Hippocampal formation (tissue), 2 donors: ENCODE measurements around the gene ARFRP1.
"Not testable (repeated sequence)": the region's sequence is repeated elsewhere in the genome, so short reads cannot be mapped to it uniquely, and the experiment has no call there.

Experiments used
- DNase-seq, 2 donors: peaks; one replicate each; lab custom pipeline; 2025; lab: John Stamatoyannopoulos, UW

The ARFRP1 gene

DNA sequence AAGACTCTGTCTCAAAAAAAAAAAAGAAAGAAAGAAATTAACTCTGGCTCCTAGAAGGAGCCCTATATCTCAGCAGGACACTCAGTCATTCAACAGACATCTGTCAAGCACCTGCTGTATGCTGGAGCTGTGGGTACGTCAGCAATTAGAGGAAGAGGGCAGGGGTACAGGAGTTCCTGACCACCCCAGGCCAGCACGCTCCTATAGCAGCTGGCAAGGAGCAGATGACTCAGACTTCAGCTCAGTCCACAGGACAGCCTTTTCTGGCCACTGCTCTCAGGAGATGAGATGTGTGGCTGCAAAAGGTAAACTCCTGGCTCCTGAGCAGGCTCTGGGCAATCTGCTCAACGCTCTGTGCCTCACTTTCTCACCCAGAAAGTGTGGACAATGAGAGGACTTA lies 51.3 kb downstream of the ARFRP1 start:
- no peak for DNase-seq

DNA sequence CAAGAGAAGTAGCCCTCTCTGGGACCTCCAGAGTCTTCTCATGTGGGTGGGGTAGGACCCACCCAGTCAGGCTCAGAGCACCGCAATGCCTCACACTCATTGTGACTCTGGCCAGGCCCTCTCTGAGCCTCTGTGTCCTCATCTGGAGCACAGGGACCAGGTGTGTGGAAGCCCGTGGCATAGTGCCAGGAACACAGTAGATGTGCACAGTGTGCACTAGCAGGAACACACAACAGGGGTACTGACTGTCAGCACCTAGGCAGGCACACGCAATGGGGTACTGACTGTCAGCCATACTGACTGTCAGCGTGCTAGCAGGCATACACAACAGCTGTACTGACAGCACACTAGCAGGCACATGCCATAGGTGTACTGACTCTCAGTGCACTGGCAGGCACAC lies 52.5 kb downstream of the ARFRP1 start:
- no peak for DNase-seq

DNA sequence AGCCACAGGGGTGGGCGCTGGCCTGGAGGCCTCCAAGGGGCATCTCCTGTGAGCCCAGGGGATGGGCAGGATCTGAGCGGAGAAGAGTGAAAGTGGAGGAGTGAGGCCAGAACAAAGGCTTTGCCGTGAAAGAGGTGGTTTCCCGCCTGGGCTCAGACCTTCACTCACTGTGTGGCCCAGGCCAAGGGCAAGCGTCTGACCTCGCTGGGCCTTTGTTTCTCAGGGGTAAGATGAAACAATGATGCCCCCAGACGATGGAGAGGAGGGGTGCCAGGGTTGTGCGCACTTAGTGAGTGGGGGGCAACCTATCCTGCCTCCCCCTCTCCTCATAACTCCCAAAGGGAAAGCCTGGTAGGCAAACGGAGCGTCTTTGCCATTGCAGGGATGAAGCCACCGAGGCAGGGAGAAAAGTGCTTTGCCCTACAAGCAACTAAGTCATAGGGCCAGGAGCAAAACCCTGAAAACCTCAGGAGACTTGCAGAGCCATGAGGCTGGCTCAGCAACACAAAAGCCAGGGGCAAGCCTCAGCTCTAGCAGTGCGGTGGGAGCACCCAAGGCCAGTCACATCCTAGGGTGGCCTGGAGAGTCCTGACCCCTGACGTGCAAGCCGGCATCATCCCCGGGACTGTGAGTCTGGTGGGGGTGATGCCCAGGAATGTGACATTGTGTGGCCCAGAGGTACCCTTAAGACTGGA lies 53.7 kb downstream of the ARFRP1 start:
- DNase-seq, result no peak

DNA sequence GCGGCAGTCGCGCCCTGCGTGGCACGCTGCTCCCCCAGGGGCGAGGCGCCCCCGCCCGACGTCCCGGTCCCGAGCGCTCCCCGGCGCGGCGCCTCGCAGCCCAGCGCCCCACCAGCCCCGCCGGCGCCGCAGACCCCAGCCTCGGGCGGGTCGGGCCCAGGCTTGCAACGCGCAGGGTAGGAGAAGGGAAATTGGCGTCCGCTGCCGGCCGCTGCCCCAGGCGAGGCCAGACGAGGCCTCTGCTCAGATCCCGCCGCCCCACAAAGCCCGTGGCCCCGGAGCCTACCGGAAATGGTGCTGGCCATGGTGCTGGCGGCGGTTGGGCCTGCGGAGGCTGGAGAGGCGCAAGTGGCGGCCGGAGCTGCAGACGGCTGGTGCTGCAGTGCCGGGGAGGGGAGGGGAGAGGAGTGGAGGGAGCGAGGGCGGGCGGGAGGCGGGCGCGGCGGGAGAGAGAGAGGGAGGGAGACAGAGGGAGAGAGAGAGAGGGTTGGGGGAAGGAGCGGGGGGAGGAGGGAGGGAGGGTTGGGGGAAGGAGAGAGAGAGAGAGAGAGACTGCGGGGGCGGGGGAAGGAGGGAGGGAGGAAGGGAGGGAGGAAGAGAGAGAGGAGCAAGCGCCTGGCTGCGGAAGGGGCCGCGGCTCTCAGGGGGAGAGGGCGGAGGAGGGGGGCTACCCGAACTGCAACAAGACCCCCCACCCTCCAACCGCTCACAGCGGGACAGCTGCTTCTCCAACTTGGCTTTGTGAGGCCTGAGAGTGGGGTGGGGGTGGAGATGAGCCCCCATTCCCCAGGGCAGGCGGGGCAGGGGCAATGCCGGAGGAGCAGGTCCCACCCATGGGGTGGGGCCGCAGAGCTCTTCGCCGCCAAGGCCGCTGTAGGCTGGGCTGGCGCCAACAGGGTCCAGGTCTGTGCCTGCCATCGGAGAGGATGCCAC lies 54.5 kb downstream of the ARFRP1 start, which contains the start of gene STMN3:
Gene STMN3 (minus strand): TSS at position 384 of the 933 bp plus-strand sequence. CDS start 79 bp downstream, at position 305.
- DNase-seq, result peak; percentile 83 to 85

DNA sequence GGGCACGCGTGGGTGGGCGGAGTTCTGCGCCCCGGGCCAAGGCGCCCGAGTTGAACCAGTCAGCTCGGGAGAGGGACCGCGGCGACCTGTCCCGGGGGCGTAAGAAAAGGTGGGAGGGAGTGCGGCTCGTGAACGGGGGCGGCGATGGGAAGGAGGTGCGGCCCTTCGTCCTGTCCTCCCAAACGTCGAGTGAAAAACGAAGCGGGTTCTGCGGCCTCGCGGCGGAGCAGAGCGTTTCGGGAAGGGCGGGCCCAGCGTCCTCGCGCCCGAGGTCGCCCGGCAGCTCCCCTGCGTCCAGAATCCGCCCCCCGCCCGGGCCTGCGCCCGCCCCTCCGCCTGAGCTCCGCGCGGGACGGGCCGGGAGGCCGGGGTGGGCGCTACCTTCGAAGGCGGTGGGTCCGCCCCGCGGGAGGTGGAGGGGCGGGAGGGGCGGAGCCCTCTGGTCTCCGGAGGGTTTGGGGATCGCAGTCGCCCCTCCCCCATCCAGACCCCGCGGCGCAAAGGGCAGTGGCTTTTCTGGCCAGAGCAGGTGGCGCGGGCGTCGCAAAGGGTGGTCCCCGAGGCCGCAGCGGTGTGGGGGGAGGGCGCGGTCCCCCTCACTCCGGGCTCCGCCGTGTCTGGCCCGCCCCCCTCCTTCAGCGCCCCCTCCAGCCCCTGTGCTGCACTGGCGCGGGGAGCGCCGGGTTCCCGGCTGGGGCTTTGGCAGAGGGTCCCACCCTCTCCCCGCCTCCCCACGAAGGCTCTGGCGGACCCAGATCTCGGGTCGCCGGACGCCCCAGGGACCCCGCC lies 55.4 kb downstream of the ARFRP1 start:
- no peak for DNase-seq

DNA sequence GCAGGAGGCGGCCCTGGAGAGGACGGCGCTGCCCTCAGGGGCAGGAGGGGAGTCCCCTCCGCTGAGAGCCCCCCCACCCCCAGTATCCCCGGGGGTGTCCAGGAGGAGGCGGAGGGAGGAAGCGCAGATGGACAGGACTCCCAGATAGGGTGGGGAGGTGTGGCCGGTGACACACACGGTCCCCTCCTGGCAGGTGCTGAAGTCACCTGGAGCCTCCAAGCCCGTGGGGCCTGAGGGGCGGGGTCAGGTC lies 55.9 kb downstream of the ARFRP1 start:
- no peak for DNase-seq

DNA sequence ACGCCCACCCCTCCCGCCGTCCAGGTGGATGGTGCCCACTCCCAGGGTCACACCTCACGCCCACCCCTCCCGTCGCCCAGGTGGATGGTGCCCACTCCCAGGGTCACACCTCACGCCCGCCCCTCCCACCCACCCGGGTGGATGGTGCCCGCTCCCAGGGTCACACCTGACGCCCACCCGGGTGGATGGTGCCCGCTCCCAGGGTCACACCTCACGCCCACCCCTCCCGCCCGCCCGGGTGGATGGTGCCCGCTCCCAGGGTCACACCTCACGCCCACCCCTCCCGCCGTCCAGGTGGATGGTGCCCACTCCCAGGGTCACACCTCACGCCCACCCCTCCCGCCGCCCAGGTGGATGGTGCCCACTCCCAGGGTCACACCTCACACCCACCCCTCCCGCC lies 57.3 kb downstream of the ARFRP1 start:
- DNase-seq, result not testable (repeated sequence)

DNA sequence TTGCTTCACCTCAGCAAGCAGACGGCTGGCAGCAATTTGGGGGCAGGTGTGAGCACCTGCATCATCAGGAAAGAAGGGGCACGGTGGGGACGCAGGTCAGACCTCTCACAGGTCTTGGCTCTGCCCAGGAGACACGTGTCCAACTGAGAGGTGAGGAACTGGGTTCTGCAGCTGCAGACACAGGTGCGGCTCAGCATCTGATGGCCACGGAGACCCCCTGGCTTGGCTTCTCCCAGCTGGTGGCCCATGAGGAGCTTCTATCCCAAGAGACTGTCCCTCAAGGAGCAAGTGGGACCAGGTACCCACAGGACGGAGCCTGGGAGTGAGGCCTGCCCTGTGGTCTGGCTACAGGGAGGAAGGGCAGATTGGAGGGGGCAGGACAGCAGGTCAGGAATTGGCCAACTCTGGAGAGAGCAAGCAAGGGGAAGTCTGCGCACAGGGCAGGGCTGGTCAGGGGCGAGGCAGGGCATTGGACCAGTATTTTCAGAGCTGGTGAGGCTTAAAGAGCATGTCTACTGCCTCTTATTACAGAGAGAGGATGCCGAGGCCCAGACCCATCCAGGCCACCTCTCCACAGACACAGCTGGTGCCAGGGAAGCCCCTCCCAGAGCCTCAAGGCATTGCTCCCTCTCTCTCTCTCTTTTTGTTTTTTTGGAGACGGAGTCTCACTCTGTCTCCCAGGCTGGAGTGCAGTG lies 58.7 kb downstream of the ARFRP1 start:
- no peak for DNase-seq
